ENCODE data around the gene FARP2.
"Not testable (repeated sequence)": the region's sequence is repeated elsewhere in the genome, so short reads cannot be mapped to it uniquely, and the experiment has no call there.

FARP2 gene

DNA sequence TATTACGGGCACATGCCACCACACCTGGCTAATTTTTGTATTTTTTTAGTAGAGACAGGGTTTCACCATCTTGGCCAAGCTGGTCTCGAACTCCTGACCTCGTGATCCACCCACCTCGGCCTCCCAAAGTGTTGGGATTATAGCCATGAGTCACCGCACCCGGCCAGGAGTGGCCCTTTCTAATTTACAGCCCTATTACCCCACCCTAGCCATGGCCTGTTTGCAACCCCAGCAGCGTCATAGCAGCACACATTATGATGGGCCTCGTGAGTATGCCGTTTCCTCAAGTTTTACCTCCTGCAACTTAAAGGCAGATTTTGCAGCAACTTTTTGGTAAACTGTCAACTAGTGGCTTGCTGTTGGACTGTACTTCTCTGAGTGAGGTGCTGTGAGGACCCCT, 97.8 kb downstream of the FARP2 start:
- in situ Hi-C loops (cut with HindIII; ENCODE audit: low sequenced_read_pairs), result not testable (repeated sequence)

DNA sequence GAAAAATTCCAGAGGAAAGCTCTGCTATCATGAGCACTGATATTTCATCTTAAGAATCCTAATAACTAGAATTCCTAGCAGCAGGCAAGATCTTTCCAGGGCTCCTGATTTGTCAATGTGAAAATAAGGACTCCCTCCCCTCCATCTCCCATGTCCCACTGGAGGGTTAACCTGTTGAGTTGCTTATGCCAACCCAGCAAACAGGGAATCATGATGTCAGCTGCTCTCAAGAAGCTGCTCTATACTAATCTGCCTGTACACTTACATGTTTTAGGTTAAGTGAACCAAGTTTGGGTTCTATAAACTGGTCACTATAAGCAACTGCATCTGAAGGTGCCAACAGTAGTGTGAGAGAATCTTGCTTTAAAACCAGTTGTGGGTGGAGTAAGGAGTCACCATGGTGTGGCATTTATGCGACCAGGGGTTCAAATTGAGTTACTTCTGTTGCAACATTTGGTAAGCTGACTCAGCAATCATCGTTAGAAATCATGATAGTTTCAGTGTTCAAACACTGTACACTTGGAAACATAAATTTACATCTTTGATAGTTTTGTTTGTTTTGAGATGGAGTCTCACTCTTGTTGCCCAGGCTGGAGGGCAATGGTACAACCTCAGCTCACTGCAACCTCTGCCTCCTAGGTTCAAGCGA, 98.9 kb downstream of the FARP2 start:
- in situ Hi-C loops (cut with HindIII; ENCODE audit: low sequenced_read_pairs), result no loop called here

DNA sequence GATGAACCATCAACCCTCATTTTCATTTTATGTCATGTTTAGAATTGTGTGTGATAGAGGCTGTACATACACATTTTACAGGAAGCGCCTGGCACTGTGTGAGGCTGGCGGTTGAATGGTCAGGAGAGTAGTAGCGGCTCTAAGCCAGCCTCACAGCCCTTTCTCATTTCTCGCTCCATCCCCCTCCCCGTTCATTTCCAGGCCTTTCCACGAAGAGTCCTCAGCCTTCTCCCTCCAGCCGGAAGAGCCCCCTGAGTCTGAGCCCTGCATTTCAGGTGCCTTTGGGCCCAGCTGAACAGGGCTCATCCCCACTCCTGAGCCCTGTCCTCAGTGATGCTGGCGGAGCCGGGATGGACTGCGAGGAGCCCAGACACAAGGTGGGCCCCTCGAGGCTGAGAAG, 100.5 kb downstream of the FARP2 start:
- in situ Hi-C loops (cut with HindIII; ENCODE audit: low sequenced_read_pairs), result no loop called here

DNA sequence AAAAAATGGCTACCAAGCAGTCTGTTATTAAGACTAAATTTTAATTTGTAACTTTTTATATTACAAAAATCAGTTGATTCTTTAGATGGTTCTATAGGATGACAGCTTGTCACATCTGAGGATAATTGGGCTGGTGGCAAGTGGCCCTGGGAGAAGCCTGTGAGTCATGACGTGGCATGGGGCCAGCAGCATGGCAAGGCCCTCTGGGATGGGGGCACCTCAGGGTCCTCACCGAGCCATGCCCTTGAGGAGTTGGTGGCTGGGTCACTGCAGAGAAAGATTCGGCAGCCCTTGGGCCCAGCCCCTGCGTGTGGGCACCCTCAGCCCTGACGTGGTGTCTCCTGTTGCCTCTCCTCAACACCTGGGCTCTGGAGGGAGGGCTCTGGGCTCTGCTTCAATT, 102.6 kb downstream of the FARP2 start:
- in situ Hi-C loops (cut with HindIII; ENCODE audit: low sequenced_read_pairs), result no loop called here

DNA sequence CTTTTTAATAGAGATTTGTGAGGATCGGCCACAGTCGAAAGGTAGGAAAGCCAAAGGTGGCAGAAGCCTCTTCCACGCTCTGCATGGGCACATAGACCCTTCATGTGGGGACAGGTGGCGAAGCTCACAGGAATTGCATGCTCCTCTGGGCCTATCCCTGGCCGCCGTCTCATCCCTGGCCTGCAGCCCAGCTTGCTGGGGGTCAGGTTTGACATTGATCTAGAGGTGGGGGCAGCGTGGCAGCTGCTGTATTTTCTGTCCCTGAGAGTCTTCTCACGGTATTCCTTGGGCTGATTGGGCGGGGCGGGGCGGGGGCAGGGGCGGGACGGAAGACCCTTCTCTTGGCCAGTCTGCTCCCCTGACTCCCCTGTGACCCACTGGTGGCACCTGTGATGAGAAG, 103.4 kb downstream of the FARP2 start:
- in situ Hi-C loops (cut with HindIII; ENCODE audit: low sequenced_read_pairs), result no loop called here

DNA sequence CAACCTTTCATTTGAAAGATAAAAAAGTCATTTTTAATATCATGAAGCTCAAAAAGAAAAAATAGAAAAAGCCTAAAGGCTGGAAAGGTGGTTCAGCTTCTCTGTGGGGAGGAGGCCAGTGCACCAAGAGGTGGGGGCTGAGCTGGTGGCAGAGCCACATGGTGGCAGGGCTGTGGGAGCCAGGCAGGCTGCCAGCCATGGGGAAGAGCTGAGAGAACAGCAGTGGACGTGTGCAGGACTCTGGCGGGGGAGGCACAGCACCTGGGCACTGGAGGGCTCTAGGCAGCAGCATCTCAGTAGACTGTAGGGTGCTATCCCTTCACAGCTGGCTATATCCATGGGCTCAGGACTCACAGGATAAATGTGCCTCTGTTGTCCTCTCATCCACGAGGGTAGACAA, 104.5 kb downstream of the FARP2 start:
- in situ Hi-C loops (cut with HindIII; ENCODE audit: low sequenced_read_pairs), result no loop called here

DNA sequence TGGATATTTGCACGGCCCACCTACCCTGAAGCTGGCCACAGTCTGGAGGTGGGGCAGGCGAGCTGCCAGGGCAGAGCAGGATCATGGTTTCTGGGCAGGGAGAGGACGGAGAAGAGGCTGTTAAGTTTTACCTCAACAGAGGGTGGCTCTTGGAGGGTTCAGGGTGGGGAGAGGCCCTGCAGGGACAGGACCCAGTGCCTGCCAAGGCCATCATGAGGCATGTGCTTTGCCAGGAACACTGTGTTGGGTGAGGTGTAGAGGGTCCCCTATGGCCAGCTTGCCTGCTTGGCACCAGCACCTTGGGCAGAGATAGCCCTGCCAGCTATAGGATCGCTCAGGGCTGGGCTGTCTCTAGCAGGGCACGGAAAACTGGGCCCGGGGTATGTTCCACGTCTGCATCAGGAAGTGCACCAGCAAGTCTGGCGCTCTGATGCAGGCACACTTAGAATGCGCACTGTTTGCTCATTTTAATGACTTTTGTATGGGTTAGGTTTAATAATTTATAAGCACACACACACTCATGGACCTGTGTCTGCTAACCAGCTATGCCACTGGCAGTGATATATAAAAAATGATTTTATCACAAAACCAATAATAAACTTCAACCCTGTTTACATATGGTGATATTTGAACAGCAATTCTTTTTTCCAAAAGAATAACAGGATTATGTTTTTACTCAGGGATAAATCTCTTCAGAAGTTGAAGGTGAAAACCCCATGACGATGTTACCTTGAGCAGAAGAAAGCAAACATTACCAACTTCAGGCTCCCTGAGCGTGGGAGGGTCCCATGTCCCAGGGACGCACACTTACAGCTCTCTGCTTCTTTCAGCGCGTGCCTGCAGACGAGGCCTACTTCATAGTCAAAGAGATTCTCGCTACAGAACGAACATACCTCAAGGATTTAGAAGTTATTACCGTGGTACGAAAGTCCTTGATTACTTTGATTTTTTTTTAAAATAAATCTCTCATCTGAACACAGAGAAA, 105.9 kb downstream of the FARP2 start:
- in situ Hi-C loops (cut with HindIII; ENCODE audit: low sequenced_read_pairs), result no loop called here

DNA sequence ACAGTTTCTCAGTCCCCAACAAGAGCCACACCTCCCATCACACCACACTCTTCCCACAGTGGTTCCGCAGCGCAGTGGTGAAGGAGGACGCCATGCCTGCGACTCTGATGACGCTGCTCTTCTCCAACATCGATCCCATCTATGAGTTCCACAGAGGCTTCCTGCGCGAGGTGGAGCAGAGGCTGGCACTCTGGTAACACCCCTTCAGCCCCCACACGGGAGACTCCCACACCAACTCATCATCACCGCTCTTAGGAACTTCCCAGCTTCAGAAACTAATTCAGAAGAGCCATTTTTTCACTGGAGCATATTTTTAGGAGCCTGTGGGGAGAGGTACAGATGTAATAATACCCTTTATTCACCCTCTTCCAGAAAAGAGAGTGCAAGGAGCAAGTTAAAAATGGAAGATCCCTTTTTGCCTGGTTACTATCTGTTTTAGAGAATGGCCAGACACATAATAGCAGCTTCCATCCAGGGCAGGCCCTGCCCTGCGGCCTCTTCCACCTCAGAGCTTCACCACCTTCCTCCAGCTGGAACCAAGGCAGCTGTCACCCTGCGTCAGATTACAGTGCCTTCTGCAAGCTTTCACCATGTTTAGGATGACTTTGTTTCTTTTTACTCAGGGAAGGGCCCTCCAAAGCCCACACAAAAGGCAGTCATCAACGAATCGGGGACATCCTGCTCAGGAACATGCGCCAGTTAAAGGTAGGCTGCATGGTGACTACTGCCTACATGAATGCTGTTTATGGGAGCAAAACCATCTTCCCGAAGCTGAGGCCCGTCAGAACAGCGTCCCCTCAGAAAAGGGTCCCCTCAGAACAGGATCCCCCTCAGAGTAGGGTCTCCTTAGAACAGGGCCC, 107.4 kb downstream of the FARP2 start:
- in situ Hi-C loops (cut with HindIII; ENCODE audit: low sequenced_read_pairs), result no loop called here

DNA sequence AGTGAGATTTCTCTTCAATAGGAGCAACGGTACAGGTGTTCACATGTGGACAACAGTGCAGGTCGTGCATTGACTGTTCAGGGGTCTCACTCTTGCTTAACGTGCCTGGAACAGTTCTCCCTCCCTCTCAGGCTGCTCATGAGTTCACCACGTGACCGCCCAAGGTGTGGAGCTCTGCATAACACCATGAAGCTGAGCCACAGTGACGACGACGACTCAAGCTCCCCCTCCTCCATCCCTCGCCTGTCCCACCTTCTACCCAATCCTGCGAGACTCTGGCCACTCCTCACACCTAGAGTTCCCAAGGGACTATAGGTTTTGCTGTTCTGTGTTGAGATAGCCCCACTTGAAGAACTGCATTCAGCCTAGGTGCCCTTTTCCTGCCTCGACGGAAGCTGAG, 109.5 kb downstream of the FARP2 start:
- in situ Hi-C loops (cut with HindIII; ENCODE audit: low sequenced_read_pairs), result no loop called here

DNA sequence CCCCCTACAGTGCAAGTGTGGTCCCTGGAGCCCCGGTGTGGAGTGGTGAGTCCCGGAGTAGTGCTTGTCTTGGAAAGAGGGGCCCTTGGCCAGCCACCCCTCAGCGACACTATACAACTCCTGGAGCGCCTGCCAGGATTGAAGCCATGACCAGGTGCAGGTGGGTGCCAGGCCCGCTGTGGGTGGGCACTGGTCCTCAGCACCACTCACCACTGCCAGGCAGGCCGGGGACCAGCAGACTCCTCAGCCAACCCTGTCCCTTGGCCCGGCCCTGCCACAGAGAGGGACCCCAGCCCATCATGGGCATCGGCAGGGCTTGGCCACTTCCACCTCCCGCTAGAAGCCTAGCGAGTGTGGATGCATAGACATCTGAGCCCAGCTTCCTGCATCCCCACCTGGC, 110.1 kb downstream of the FARP2 start:
- in situ Hi-C loops (cut with HindIII; ENCODE audit: low sequenced_read_pairs), result no loop called here

DNA sequence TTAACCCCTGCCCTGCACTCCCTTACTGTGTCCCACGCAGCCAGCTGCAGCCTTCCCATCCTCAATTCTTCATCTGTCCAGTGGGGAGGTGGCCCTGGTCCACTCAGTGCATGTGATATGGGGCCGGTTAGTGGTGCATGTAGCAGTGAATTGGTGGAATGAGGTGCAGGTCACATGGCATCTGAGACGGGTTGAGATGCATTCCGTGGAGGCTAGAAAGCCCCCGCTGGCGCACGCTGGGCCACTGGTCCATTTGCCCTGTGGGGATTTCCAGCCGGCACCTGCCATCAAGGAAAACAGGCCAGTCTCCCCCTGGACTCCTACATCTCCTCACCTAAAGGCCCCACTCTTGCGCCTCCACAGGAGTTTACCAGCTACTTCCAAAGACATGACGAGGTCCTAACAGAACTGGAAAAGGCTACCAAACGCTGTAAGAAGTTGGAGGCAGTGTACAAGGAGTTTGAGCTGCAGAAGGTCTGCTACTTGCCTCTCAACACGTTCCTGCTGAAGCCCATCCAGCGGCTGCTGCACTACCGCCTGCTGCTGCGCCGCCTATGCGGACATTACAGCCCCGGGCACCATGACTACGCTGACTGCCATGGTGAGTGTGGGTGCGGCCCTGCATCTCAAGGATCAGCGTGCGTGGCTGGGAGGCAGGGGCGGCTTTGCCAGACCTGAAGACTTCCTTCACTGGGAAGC, 111.8 kb downstream of the FARP2 start:
- in situ Hi-C loops (cut with HindIII; ENCODE audit: low sequenced_read_pairs), result no loop called here

DNA sequence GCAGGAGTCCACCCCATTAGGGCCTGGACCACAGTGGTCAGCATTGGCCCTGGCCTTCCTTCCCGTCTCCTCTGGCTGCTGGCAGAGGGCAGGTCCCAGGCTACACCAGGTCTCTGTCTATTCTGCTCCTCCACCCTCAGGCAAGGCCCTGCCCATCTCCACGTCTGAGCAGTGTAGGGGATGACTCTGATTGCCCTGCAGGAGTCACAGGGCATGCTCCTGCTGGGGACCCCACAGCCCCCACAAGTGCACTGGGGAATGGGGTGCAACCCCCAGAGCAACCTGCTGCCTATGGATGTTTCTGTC, 112.3 kb downstream of the FARP2 start:
- in situ Hi-C loops (cut with HindIII; ENCODE audit: low sequenced_read_pairs), result no loop called here

DNA sequence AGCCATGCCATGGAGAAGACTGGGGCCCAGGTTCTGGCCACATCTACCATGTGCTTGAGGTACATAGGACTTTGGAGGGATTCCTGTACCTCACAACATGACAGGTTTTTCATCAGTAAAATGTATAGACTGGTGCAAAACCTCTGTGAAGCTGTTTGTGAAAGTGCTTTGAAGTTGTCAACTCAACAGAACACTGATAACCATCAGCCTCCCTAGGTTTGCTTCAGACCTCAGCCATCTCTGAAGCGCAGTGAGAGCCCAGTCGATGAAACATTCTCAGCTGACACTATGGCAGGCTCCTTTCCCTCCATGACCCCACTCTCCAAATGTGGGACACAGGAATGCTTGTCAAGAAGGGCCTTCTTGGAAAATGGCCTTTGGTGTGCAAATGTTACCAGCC, 113.7 kb downstream of the FARP2 start:
- in situ Hi-C loops (cut with HindIII; ENCODE audit: low sequenced_read_pairs), result no loop called here

DNA sequence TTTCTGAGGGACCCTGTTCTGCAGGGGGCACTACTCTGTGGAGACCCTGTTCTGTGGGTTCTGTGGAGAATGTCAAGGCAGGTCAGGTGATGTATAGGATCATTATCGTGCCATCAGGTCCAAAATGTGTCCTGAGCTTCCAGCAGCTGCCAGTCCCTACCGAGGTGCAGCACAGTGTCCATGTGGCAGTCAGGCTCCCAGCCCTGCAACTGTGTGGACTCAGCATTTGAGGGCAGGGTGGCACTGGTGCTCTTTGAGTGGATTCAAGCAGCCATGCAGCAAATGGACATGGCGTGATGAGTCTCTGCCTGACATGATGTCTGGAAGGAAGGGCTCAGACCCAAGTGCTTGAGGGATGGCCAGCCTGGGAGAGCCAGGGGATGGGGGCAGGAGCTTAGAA, 117.3 kb downstream of the FARP2 start:
- in situ Hi-C loops (cut with HindIII; ENCODE audit: low sequenced_read_pairs), result no loop called here

DNA sequence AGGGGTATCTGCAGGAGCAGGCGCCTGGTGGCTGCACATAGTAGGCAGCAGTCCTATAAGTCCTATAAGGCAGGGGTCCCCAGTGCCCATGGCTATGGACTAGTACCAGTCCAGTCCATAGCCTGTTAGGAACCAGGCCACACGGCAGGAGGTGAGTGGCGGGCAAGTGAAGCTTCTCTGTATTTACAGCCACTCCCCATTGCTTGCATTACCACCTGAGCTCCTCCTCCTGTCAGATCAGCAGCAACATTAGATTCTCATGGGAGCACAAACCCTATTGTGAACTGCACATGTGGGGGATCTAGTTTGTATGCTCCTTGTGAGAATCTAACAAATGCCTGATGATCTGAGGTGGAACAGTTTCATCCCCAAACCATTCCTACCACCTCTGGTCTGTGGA, 119.2 kb downstream of the FARP2 start:
- in situ Hi-C loops (cut with HindIII; ENCODE audit: low sequenced_read_pairs), result loop anchor here (25.0 kb wide), 1 partner anchor 112 kb away; no protein-coding TSS in a partner anchor

DNA sequence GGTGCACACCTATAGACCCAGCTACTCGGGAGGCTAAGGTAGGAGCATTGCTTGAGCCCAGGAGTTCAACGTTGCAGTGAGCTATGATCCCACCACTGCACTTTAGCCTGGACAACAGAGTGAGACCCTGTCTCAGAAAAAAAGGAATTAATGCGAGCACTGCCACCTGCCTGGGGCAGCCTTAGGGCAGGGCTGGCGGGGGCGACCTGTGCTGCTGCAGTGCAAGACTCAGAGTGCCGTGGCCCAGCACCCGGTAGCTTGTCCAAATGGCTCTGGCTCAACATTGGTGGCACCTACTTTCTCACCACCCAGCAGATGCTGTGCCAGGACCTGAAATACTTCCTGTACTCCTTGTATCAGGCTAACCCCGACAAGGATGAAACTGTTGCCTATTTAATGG, 122.1 kb downstream of the FARP2 start:
- in situ Hi-C loops (cut with HindIII; ENCODE audit: low sequenced_read_pairs), result loop anchor here (25.0 kb wide), 1 partner anchor 109 kb away; no protein-coding TSS in a partner anchor

DNA sequence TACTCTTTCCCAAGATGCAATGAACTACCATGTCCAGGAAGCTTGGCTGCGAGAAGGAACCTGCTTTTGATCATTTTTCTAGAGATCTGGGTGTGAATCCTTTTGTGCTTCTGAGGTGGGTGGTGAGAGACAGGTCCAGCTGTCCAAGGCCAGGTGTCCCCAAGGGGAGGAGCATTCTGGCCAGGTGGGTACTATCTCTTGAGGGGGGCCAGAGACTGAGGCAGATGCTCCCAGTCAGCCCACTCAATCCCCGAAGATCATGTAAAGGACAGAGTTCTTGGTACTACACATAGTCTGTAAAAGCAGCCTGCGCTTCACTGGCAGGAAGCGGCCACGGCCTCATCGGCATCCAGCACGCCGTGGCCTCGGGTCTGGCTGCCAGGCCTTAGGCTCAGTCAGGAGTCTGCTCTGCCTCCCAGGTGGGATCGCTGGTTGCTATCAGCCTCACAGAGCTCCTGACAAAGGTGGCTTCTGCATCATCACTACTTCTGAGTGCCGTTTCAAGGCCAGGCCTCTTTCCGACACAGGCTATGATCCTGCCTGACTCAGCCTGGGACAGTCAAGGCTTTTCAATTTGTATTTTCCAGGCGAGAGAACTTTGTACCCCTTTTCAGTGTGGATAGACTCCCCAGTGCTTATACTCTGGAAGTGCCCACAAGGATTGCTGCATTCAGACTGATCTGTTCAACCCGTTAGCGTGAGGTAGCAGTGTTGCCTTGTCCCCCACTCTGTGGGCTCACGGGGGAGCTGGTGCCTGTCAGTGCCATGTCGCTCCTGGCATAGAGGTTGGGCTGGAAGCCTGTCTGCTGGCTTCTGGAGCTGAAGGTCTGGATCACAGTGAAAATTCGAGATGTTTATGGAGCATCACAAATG, 123.2 kb downstream of the FARP2 start:
- in situ Hi-C loops (cut with HindIII; ENCODE audit: low sequenced_read_pairs), result loop anchor here (25.0 kb wide), 1 partner anchor 108 kb away; no protein-coding TSS in a partner anchor

DNA sequence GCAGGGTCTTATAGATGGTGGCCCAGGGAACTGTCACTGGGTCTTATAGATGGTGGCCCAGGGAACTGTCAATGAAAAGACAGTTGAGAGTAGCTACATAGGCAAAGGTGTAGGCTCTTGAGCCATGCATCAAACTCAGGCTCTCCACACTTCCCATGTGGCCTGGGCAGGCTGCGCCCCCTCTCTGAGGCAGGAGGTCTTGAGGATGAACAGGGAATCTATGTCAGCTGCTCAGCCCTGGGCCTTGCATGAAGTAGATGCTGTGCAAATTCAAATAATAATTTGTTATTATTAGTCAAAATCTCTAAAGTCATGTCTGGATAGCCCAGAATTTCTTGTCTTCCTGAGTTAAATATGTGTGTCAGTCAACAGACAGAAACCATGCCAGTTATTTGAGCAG, 125.6 kb downstream of the FARP2 start:
- in situ Hi-C loops (cut with HindIII; ENCODE audit: low sequenced_read_pairs), result loop anchor here (25.0 kb wide), 1 partner anchor 106 kb away; no protein-coding TSS in a partner anchor

DNA sequence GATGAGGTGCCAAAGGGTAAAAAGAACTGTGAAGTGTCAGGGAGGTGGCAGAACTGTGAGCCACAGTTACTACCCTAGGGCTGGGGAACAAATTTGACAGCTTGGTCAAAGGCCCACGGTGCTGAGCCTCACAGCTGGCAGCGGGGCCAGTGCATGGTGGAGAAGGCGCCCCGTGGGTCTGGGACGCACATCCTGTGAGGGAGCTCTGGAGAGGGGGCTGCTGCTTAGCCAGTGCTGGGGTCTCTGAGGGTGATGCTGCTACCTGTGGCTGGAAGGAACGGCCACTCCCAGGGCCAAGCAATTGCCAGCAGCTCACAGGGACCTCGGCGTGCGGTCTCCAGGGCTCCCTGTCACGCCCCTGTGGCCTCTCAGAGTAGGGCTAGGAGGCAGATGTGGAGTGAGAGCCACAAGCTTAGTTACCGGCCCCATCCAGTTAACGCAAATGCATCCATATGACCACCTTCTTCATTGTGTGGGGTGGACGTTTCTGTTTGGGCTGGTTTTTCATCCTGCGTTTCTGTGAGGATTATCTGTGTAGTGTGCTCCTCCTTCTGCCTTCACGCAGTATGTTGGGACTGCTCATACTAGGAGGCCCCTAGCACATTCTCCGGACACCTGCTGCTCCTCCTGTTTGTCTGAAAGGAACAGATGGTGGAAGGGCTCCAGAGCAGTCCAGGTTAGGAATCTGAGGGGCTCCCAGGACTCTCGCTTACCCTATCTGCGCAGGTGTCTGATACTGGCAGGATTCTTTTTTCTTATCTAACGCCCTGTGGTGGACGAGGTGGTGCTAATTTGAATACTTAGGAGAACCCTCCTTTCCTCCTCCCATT, 126.3 kb downstream of the FARP2 start:
- in situ Hi-C loops (cut with HindIII; ENCODE audit: low sequenced_read_pairs), result loop anchor here (25.0 kb wide), 1 partner anchor 105 kb away; no protein-coding TSS in a partner anchor

Data from DLD1 (cell line).